AG09319 (cell line): ENCODE results near the gene ASB16.

Experiments
- DNase-seq: peaks from one replicate; pipeline ENCODE4 v3.0.0-alpha.2; 2010; ENCODE audit warnings: low read depth; ENCODE audit errors: extremely low read depth
- TF ChIP-seq, protein P1 (sequence below): IDR thresholded peaks from 2 replicates; pipeline ENCODE4 v1.5.1; 2011; ENCODE audit warnings: low read depth, mild to moderate bottlenecking, inconsistent platforms, low read length, moderate library complexity

ASB16 gene

DNA sequence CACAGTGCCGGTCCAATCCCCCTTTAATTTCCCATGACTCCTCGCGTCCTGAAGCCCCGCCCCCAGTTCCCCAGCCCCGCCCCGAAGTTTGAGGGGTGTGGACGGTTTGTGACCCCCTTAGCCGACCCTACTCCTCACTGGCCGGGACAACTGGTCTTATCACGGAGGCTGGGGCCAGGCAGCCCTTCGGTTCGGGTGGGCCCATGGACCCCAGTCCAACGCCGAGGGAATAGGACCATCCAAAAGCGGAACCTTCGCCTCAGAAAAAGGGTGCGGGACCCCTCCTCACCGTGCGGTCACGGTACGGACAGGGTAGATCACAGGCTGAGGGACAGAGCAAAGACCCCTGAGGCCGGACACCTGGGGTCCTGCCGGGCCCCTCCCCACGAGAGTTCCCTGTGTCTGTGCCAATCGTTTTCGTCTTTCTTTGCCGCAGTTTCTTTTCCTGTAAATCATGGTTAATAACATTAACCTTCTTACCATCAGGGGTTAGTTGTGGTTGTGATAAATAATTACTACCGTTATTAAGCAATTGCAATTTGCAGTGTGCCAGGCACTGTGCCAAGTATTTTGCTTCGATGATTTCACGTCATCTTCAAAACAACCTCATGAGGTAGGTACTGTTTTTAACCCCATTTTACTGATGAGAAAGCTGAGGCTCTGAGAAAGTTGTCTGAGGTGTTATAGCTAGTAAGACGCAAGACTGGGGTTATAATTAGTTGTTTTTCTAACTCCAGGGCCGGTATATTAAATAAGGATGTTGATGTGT lies 16.8 kb downstream of the ASB16 start:
- no peak for DNase-seq
- TF ChIP-seq, protein P1, sequence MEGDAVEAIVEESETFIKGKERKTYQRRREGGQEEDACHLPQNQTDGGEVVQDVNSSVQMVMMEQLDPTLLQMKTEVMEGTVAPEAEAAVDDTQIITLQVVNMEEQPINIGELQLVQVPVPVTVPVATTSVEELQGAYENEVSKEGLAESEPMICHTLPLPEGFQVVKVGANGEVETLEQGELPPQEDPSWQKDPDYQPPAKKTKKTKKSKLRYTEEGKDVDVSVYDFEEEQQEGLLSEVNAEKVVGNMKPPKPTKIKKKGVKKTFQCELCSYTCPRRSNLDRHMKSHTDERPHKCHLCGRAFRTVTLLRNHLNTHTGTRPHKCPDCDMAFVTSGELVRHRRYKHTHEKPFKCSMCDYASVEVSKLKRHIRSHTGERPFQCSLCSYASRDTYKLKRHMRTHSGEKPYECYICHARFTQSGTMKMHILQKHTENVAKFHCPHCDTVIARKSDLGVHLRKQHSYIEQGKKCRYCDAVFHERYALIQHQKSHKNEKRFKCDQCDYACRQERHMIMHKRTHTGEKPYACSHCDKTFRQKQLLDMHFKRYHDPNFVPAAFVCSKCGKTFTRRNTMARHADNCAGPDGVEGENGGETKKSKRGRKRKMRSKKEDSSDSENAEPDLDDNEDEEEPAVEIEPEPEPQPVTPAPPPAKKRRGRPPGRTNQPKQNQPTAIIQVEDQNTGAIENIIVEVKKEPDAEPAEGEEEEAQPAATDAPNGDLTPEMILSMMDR, result no peak

- DNase-seq, result no peak
- TF ChIP-seq, protein P1, result no peak
Measured at GRCh38 chr17:44188576-44189403, 18.3 kb downstream of the ASB16 start.

DNA sequence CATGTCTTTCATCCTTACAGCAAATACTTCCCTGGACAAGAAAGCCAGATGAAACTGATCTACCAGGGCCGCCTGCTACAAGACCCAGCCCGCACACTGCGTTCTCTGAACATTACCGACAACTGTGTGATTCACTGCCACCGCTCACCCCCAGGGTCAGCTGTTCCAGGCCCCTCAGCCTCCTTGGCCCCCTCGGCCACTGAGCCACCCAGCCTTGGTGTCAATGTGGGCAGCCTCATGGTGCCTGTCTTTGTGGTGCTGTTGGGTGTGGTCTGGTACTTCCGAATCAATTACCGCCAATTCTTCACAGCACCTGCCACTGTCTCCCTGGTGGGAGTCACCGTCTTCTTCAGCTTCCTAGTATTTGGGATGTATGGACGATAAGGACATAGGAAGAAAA lies 20.0 kb downstream of the ASB16 start:
- no peak for DNase-seq
- TF ChIP-seq, protein P1, result no peak

DNA sequence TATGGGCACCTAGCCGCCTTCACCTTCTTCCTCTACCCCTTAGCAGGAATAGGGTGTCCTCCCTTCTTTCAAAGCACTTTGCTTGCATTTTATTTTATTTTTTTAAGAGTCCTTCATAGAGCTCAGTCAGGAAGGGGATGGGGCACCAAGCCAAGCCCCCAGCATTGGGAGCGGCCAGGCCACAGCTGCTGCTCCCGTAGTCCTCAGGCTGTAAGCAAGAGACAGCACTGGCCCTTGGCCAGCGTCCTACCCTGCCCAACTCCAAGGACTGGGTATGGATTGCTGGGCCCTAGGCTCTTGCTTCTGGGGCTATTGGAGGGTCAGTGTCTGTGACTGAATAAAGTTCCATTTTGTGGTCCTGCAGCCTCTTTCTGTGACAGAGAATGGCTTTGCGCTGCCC lies 20.9 kb downstream of the ASB16 start:
- no peak for DNase-seq
- TF ChIP-seq, protein P1, result no peak

GRCh38 chr17:44191941-44192496 lies 21.5 kb downstream of the ASB16 start:
- TF ChIP-seq, protein P1, result no peak
- no peak for DNase-seq

DNA sequence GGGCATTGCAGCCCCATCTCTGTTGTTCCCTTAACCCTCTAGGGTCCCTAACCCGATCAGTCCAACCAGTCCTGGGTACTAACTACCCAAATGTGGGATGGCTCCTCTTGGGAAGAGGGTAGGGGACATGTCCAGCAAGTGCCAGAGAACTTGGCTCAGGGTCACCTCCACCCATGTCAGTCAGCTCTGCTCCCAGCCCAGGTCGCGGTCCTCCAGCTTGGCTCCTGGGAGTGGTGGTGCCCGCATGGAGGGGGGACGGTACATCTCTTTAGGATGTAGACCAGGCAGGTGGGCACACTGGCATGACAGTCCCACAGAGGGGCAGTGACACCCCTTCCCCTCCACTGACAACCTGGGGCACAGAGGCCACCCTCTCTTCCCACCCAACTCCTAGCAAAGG lies 22.2 kb downstream of the ASB16 start:
- TF ChIP-seq, protein P1, result no peak

More for the DNA sequence above, 22.2 kb downstream of the ASB16 start:
- DNase-seq, result no peak
